T-helper 2 cell (primary cell): Measurements from ENCODE around the gene DHRS11.
A peak's percentile ranks its signal among the peaks of the same experiment; 100 is the strongest.
"Not testable (repeated sequence)": the region's sequence is repeated elsewhere in the genome, so short reads cannot be mapped to it uniquely, and the experiment has no call there.

Experiments used
- DNase-seq, 5 experiments: peaks; one replicate each; pipeline versions ENCODE4 v3.0.0 to v3.0.0-alpha.2; 2012 to 2022

Gene DHRS11

DNA sequence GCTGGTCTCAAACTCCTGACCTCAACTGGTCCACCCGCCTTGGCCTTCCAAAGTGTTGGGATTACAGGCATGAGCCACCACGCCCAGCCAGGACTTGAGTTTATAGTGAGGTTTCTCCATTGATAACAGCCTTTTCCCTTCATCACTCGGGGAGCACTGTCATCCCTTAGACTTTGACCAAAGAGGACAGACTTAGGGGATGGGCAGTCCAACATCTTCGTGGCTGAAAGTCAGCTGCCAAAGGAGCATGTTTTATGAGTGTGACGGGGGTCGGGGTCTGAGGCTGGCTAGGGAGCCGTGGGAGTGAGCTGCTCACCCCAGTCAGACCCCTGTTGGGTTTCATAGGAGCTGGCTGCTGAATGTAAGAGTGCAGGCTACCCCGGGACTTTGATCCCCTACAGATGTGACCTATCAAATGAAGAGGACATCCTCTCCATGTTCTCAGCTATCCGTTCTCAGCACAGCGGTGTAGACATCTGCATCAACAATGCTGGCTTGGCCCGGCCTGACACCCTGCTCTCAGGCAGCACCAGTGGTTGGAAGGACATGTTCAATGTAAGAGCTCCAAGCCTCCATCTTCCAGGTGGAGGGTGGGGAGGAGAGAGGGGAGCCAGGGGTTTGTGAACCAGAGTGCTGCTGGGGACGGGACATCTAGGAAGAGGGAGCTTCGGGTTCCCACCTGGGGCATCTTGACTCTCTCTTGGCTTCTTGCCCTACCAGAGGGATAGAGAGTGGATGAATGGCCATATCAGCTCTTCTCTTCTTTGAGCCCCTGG is 3.1 kb downstream of the DHRS11 start:
- no peak for DNase-seq

DNA sequence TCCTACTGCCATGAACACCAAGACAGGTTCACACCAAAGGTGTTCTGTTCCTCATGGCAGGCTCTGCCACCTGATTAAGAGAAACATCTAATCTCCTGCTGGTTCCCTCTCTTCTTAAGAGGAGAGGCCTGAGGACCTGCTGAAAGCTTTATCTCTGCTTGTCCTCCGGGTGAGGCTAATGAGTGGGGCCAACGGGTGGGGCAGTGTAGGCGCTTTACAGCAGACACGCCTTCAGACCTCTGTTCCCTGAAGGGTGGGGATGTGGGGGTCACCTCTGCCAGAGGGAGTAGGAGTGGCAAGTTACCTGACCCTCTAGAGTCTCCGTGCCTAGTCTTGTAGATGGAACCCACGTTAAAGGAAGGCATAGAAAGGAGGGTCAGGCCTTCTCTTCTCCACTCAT is 5.5 kb downstream of the DHRS11 start:
- no peak for DNase-seq

DNA sequence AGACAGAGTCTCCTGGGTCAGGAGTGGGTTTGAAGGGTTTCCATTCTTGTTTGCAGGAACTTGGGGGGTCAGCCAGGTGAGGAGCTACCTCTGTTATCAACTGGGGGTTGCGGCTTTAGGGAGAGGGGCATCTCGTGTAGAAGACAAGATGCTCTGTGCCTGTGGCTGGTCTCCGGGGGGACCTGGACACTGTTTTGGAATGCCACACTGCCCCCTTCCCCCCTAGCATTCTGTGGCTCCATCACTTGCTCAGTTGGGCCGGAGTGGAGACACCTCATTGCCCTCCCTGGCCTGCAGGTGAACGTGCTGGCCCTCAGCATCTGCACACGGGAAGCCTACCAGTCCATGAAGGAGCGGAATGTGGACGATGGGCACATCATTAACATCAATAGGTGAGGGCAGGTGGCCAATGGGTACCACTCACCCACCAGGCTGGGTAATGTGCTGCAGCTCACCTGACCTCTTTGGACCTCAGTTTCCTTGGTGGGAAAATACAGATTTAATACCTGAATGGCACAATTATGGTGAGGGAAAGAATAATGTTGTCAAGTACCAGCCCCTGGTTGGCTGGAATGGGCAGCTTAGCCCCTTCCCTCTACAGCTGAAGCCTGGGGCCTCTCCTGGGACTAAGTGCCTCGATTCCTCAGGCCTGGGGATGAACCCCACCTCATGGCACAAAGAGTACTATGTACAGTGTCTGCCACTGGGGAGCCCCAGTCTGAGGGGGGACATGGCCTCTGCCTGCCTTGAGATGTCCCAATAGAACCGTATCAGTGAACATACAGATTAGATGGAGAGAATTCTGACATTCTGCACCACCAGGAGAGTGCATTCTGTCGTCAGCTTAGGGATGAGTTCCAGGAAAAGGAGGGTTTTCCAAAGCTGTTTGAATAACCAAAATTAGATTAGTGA is 6.4 kb downstream of the DHRS11 start:
- DNase-seq = no peak

DNA sequence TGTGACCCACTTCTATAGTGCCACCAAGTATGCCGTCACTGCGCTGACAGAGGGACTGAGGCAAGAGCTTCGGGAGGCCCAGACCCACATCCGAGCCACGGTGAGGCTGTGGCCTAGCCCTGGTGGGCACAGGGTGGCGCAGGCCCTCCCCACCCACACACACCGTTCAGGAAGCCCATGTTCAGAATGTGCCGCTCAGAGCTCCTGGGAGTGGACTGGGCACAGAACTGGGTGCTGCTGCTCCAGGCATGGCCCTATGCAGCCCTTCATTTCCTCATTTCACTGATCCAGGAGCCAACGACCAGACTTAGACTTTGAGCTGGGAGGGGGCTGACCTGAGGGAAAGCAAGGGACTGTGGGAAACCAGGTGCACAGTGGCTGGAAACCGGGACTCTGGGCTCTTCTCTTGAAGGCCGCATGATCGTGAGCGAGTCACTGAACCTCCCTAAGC is 7.3 kb downstream of the DHRS11 start:
- DNase-seq = no peak

DNA sequence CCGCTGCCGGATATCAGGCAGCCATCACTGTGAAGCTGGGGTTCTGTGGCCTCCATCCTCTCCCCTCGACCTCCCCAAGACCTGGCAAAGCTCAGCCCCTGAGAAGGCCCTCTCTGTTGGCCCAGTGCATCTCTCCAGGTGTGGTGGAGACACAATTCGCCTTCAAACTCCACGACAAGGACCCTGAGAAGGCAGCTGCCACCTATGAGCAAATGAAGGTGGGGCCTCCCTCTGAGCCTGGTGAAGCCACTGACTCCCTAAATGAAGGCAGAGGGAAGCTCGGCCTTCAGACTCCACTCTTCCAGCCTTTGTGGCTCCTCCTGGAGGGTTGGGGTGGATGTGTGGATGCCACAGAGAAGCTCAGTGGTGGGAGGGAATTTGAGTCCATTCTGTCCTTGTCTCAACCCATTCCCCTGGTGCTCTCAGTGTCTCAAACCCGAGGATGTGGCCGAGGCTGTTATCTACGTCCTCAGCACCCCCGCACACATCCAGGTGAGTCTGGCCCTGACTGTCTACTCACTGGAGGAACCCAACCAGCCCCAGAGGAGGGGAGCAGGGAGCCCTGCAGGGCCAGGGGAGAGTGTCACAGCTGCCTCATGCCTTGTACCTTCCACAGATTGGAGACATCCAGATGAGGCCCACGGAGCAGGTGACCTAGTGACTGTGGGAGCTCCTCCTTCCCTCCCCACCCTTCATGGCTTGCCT is 8.0 kb downstream of the DHRS11 start:
- no peak for DNase-seq

DNA sequence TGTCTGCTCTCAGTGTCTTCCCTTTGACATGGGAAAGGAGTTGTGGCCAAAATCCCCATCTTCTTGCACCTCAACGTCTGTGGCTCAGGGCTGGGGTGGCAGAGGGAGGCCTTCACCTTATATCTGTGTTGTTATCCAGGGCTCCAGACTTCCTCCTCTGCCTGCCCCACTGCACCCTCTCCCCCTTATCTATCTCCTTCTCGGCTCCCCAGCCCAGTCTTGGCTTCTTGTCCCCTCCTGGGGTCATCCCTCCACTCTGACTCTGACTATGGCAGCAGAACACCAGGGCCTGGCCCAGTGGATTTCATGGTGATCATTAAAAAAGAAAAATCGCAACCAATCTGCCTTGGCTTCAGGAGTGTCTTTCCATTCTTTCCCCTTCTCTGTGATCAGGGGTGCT is 8.8 kb downstream of the DHRS11 start:
- DNase-seq = no peak

DNA sequence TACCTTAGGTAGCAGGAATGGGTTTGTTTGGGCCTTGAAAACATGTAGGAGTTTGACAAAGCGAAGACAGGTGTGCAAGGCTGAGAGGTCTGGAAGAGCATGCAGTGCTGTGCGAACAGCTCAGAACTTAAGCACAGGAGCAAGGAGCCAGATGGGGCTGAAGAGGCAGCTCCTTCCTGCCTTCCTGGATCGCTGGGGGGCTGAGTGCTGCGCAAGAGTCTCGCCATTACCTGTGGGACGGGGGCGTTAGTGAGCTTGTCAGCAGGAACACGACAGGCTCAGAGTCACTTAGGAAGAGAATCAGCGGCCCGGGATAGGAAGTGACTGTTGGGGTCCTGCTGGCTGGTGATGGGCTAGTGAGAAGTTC is 9.2 kb downstream of the DHRS11 start:
- peak in 2 of 5 experiments; percentile 20 to 21 for DNase-seq

DNA sequence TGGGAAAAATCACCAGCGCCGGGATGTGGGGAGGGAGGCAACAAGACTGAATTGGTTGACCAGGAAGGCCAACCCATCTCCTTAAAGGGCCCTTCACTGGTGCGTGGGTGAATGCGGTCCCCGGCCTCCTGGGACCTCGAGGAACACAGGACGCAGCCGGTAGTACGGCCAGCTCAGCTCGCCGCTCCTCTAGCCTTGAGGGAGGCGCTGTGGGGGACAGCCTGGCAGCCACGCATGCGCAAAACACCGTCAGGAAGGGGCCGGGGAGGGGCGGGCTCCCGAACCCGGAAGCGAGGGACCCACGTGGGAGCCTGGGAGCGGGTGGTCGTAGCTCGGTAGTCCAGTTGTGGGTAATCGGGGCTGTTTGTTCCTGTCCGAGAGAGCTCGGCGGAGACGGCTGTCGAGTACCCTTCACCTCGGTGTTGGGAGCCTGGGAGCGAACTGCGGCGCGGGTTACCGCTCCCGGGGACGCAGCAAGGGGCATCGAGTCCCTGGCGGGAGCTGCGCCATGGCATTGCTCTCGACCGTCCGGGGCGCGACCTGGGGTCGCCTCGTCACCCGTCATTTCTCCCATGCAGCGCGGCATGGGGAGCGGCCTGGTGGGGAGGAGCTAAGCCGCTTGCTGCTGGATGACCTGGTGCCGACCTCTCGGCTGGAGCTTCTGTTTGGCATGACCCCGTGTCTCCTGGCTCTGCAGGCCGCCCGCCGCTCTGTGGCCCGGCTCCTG is 9.8 kb downstream of the DHRS11 start, which contains the start of gene MRM1:
Gene MRM1, plus strand, starts transcription at position 281 of the 727 bp plus-strand sequence. Its CDS starts 228 bp downstream, at position 509.
- peak; percentile 78 to 88 (median 83) for DNase-seq

DNA sequence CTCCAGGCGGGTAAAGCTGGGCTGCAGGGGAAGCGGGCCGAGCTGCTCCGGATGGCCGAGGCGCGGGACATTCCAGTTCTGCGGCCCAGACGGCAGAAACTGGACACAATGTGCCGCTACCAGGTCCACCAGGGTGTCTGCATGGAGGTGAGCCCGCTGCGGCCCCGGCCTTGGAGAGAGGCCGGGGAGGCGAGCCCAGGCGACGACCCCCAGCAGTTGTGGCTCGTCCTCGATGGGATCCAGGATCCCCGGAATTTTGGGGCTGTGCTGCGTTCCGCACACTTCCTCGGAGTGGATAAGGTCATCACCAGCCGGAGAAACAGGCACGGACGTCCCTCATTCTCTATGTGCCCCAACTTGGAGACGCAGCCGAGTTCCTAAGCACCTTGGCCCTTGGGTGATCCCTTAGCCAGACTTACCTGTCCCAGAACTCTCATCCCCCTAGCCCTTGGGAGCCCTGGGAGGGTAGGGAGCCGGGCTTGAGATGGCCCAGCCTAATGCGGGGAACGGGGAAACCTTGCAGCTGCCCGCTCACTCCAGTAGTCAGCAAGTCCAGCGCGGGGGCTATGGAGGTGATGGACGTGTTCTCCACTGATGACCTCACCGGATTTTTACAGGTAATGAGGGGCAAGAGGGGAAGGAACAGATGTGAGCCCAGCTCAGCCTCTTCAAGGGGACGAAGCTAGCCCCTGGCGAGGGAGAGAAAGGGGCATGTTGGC is 10.5 kb downstream of the DHRS11 start:
- peak in 1 of 5 experiments; percentile 8 for DNase-seq

DNA sequence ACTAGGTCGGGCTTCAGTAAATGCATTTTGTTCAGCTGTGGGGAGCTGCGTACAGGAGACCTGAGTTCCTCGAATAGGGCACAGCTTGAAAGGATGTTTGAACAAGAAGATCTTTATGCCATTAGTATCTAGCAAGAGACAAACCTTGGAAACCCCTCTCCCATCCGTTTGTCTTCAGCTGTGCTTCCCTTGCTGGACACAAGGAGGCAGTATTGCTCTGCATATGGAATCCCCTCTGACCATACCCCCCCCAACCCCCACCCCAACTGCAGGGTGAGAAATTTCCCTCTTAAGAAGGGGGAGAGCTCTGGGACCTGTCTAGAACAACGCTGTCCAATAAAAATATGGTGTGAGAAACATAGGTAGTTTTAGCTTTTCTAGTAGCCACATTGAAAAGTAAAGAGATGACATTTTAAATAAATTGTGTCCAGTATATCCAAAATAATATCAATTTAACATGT is 11.3 kb downstream of the DHRS11 start:
- peak; percentile 28 to 76 (median 49) for DNase-seq

DNA sequence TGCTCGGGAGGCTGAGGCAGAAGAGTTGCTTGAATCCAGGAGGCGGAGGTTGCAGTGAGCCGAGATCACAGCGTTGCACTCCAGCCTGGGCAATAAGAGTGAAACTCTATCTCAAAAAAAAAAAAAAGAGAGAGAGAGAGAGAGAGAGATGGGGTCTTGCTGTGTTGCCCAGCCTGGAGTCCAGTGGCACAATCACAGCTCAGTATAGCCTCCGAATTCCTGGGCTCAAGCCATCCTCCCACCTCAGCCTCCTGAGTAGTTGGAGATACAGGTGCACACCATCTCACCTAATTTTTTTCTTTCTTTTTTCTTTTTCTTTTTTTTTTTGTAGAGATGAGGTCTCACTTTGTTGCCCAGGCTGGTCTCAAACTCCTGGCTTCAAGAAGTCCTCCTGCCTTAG is 13.3 kb downstream of the DHRS11 start:
- DNase-seq = not testable (repeated sequence)

DNA sequence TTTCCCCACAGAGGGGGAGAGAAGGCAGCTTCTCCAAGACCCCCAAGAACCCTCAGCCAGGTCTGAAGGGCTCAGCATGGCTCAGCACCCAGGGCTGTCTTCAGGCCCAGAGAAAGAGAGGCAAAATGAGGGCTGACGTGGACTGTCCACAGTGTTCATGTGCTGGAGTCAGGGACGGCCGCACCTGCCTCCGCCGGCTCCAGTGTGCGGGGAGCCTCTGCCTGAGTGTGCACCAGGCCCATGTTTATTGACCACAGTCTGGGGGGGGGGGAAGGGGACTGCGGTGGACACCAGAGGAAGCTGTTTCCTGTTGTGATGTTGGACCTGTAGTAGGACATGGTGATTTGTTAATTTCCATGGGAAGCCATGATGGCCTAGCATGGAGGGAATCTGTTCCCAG is 16.6 kb downstream of the DHRS11 start:
- DNase-seq = no peak

DNA sequence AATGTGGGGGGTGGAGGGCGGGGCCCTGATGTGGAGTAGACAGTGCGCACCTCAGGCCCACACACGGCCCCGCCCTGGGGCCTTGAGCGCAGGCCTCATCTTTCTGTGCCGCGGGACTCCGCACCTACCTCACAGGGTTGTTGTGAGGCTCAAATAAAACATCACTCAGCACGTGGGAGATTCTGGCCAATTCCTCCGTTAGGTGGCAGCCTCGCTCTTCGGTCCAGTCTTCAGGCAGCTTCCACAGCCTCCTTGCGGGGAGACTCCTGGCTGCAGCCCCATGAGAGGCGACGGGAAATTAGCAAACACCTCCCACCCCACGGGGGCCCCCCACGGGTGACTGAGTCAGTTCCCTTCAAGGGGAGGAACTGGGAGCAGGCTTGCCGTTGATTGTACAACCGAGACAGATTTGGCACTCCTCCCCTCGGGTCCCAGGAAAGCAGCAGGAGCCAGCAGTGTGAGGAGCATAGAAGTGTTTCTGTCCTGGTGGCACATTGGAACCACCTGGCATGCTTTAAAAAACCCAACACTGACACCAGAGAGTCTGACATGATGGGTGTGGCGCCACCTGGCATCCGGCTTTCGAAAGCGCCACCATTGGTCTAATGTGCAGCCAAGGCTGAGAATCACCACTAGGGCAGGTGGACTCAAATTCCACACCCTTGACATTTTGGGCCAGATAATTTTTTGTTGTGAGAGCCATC is 17.3 kb downstream of the DHRS11 start:
- peak in 1 of 5 experiments; percentile 27 for DNase-seq

DNA sequence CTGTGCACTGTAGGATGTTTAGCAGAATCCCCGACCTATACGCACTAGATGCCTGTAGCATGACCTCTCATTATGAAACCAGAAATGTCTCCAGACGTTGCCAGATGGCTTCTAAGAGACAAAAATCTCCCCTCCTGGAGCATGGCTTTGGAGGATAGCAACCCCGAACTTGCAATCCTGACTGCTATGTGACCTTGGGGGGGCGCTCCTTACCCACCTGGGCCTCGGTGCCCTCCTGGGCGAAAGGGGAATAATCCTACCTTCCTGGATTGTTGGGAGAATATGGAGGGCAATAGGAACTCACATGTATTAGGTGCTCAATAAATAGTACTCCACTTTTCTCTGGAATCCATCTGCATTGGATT is 17.8 kb downstream of the DHRS11 start:
- DNase-seq = no peak

DNA sequence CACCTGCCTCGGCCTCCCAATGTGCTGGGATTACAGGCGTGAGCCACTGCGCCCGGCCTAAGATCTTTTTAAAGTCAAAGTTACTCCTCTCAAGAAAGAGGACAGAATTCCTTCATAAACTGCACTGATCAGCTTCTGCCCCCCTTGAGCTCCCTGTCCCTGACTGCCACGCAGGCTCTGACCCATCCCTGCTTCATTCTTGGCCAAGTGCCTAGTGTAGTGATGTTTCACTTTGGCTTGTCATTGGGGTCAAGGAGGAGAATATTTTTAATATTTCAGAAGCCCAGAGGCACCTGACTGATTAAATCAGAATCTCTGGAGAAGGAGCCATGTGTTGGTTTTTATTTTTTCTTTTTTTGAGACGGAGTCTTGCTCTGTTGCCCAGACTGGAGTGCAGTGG is 18.8 kb downstream of the DHRS11 start:
- DNase-seq = no peak

DNA sequence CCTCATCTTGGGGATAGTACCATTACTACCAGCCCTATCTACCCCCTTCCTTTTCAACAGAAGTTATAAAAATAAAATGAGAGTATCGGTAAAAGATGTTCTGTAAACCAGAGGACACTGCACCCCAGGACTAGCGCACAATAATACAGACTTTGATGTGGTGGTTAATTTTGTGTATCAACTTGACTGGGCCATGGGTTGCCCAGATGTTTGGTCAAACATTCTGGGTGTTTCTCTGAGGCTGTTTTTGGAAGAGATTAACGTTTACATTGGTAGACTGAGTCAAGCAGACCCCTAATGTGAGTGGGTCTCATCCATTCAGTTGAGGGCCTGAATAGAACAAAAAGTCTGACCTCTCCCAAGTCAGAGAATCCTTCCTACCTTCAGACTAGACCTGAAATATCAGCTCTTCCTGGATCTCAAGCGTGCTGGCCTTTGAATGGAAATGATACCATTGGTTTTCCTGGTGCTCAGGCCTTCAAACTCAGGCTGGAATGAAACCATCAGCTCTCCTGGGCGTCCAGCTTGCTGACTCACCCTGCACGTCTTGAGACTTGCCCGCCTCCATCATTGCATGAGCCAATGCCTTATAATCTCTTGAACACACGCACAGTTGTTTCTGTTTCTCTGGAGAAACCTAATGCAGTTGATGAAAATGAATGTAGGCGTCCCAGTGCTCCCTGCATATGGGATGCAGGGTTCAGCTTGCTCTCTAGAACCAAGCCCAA is 19.8 kb downstream of the DHRS11 start:
- DNase-seq = no peak

DNA sequence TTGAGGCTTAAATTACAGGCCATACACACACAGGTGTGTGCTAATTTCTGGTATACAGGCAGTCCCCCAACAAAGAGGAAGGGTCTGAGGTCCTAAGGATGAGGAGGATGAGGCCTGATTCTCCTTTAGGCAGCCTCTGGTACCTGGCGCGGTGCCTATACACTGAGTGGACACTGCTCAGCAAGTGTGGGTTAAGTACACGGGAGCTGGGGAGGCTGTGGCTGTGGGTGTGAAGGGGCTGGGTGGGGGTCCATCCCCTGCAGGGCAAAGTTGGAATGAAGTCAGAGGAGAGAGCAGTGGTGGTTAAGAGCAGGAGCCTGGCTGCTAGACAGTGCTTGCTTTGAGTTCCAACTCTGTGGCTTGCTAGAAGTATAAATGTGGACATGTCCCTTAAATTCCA is 20.6 kb downstream of the DHRS11 start:
- DNase-seq = no peak

DNA sequence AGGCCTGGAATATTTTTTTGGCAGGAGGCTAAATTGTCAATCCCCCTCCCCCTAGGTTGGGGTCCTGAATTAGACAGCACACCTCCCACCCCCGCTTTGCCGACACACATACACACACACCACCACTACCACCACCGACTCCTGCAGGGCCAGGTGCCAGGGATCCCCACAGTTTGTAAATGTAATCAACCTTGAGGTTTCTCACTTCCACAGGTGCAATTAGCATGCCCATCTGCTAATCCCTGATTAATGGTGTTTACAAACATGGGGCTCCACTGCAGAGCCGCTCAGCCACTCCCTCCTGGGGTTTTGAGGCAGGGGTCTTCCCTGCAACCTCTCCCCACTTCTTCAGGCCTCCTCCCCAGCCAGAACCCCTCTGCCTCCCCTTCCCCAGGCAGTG is 21.5 kb downstream of the DHRS11 start:
- no peak for DNase-seq

DNA sequence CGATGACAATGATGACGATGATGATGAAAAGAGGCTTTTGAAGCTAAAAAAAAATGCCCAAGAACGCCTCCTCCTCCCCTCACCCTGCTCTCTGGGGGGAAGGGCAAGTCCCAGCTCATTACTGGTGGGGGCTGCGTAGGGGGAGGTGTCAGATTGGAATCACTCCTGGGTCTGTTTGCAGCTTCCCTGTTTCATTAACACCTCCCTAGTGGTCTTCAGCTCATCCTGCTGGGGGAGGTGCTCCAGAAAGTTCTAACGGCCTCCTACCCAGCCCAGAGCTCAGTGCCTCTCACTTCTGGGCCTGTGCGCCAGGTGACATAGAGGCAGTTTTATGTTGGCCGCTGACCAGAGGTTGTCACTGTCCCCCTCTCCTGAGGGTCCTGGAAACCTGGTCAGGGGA is 22.4 kb downstream of the DHRS11 start:
- no peak for DNase-seq

DNA sequence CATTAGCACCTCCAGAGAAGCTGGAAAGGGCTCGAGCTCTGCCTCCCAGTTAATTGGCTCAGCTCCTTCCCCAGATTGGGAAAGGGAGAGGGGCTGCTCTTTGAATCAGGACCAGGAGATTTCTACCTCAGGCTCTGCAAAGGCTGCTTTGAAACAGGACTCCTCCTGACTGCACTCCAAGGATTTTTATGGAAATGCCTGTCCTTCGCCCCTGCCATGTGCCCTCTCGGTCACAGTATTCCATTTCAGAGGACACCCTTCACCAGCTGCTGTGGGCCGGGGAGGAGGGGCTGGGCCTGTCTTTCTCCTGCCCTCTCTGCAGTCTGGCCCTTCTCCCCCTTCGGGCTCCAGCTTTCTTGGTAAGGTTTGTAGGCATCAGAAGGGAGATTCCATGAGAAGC is 23.3 kb downstream of the DHRS11 start:
- DNase-seq = no peak
